Raji (cell line): ENCODE data around the gene COX7C.

ENCODE experiments used
- POLR2A ChIP-seq: IDR thresholded peaks from 2 replicates; pipeline ENCODE4 v1.6.1; 2011; ENCODE audit warnings: low read depth, low read length, control low read depth; ENCODE audit not compliant: insufficient read depth

The COX7C gene

GRCh38 chr5:86649832-86650505 lies 32.2 kb downstream of the COX7C start:
- TF ChIP-seq POLR2A, result no peak

GRCh38 chr5:86664173-86664572 lies 46.4 kb downstream of the COX7C start:
- TF ChIP-seq POLR2A, result no peak

GRCh38 chr5:86665984-86666760 lies 48.4 kb downstream of the COX7C start:
- no peak for TF ChIP-seq POLR2A

GRCh38 chr5:86666981-86667380 lies 49.2 kb downstream of the COX7C start:
- TF ChIP-seq POLR2A, result no peak
